Stimulated activated CD4-positive, alpha-beta T cell treated with anti-CD3 and anti-CD28 coated beads, Interleukin-4, amount 100 ng/mL, for 4 hours (primary cell): Measurements from ENCODE around the gene HSD17B13.

Source experiments
- DNase-seq, 2 experiments: peaks; one replicate each; pipeline ENCODE4 v3.0.0-alpha.2; 2020

The HSD17B13 gene

DNA sequence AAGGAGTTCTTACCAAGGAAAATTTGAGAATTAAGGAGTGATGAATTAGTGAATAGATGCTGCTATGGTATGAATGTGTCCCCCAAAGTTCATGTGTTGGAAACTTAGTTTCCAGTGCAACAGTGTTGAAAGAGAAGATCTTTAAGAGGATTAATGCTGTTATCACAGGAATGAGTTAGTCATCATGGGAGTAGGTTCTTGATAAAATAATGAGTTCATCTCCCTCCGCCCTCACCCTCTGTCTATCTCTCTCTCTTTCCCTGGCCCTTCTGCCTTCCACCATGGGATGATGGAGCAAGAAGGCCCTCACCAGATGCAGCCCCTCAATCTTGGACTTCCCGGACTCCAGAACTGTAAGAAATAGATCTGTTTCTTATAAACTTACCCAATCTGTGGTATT is 64.0 kb downstream of the HSD17B13 start:
- no peak for DNase-seq

DNA sequence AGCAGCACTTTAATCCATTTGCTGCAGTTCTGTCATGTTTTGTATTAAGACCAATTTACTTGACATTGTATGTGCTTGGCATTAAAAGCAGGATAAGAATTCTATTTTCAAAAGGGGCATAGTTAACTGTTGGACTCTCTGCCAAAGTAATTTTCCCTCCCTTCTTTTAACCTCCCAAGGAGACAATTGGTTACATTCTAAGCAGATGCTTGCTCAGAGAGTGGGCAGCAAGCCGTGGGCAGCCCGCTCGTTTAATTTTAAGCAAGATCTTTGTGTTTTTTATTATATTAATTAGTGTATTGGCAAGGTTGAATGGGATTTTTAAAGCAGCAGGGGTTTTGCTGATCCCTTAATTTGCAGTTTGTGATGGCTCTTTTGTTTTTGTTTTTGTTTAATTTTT is 65.2 kb downstream of the HSD17B13 start:
- DNase-seq: no peak

DNA sequence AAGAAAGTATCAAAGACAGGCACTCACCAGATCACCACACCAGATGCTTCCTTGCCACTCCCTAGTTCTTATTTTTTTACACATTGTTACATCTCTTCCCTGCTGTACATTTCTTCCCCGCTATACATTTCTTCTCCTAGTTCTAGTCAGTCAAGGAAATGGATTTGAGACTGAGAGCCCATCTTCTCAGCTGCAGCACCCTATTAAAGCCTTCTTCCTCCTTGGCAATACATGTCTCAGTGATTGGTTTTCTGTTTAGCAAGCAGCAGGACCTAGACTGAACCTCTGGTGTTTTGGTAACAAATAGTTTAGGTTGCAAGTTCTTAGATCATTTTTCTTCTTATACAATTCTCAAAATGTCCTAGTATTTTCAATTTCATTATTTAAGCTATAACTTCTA is 66.9 kb downstream of the HSD17B13 start:
- DNase-seq: no peak
